Stimulated activated CD8-positive, alpha-beta memory T cell treated with anti-CD3 and anti-CD28 coated beads, Interleukin-12 subunit alpha, Interleukin-12 subunit beta, amount 100 ng/mL, for 4 hours (primary cell): ENCODE results near the gene INPP4B.
"Not testable (repeated sequence)": the region's sequence is repeated elsewhere in the genome, so short reads cannot be mapped to it uniquely, and the experiment has no call there.

Experiments
- DNase-seq: peaks from one replicate; pipeline ENCODE4 v3.0.0-alpha.2; 2020; ENCODE audit warnings: low read depth

Gene INPP4B

GRCh38 chr4:142539796-142540482, 306.2 kb downstream of the INPP4B start:
- no peak for DNase-seq

- DNase-seq: no peak
Observed at GRCh38 chr4:142535009-142535408, 311.1 kb downstream of the INPP4B start.

GRCh38 chr4:142532054-142532453, 314.0 kb downstream of the INPP4B start:
- DNase-seq: no peak

GRCh38 chr4:142530728-142531127, 315.4 kb downstream of the INPP4B start:
- DNase-seq: no peak

GRCh38 chr4:142528433-142528832, 317.7 kb downstream of the INPP4B start:
- no peak for DNase-seq

- DNase-seq: no peak
Observed at GRCh38 chr4:142523111-142523510, 323.0 kb downstream of the INPP4B start.

GRCh38 chr4:142519342-142519741, 326.8 kb downstream of the INPP4B start:
- DNase-seq: no peak

- DNase-seq: no peak
Observed at GRCh38 chr4:142516686-142517526, 329.2 kb downstream of the INPP4B start.

- no peak for DNase-seq
Observed at GRCh38 chr4:142512161-142512560, 333.9 kb downstream of the INPP4B start.

GRCh38 chr4:142509881-142510280, 336.2 kb downstream of the INPP4B start:
- no peak for DNase-seq

GRCh38 chr4:142509381-142509780, 336.7 kb downstream of the INPP4B start:
- DNase-seq: not testable (repeated sequence)

GRCh38 chr4:142500966-142501365, 345.1 kb downstream of the INPP4B start:
- DNase-seq: no peak

- DNase-seq: no peak
Observed at GRCh38 chr4:142497606-142498005, 348.5 kb downstream of the INPP4B start.

- DNase-seq: no peak
Observed at GRCh38 chr4:142493255-142494110, 352.6 kb downstream of the INPP4B start.

- DNase-seq: no peak
Observed at GRCh38 chr4:142485452-142485851, 360.6 kb downstream of the INPP4B start.

- DNase-seq: no peak
Observed at GRCh38 chr4:142480244-142480643, 365.9 kb downstream of the INPP4B start.

GRCh38 chr4:142475663-142476062, 370.4 kb downstream of the INPP4B start:
- no peak for DNase-seq

- DNase-seq: no peak
Observed at GRCh38 chr4:142474398-142475087, 371.6 kb downstream of the INPP4B start.

GRCh38 chr4:142473960-142474338, 372.2 kb downstream of the INPP4B start:
- no peak for DNase-seq

- DNase-seq: no peak
Observed at GRCh38 chr4:142473218-142473959, 372.7 kb downstream of the INPP4B start.

GRCh38 chr4:142467088-142467487, 379.0 kb downstream of the INPP4B start:
- no peak for DNase-seq
